A673 (cell line): ENCODE data around the gene HLA-F.

Source experiments
- EZH2 ChIP-seq: fragments of 200-600 bp; sonication (generic); IDR thresholded peaks from 2 replicates; pipeline ENCODE4 v1.6.1; 2017; ENCODE audit warnings: borderline replicate concordance, low read depth, mild to moderate bottlenecking, mixed read lengths, antibody characterized with exemption, low read length; ENCODE audit not compliant: poor library complexity, severe bottlenecking
- TF ChIP-seq, protein P1 (sequence below): fragments of 300-800, 200-600 bp; sonication (generic); conservative IDR thresholded peaks from 2 replicates; pipeline ENCODE4 v1.5.1; 2017; ENCODE audit warnings: low read depth, mild to moderate bottlenecking, antibody characterized with exemption, low read length, moderate library complexity, mixed read lengths

DNA sequence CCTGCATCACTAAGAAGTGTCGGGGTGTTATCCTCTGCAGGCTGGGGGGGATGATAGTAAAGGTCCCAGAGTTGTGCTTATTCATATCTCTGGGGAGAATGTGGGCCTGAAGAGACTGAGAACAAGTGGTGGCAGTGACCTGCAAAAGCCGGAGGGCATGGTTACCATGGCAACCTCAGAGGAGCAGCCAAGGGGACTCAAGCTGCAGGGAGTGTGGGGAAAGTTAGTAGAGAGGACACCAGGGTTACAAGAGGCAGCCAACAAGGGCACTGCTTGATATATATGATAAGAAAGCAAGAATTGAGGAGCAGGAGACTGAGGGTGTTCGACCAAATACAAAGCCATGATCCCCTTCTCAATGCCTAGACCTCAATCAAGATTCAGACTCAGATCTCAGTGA lies 46.1 kb downstream of the HLA-F start:
- TF ChIP-seq, protein P1, sequence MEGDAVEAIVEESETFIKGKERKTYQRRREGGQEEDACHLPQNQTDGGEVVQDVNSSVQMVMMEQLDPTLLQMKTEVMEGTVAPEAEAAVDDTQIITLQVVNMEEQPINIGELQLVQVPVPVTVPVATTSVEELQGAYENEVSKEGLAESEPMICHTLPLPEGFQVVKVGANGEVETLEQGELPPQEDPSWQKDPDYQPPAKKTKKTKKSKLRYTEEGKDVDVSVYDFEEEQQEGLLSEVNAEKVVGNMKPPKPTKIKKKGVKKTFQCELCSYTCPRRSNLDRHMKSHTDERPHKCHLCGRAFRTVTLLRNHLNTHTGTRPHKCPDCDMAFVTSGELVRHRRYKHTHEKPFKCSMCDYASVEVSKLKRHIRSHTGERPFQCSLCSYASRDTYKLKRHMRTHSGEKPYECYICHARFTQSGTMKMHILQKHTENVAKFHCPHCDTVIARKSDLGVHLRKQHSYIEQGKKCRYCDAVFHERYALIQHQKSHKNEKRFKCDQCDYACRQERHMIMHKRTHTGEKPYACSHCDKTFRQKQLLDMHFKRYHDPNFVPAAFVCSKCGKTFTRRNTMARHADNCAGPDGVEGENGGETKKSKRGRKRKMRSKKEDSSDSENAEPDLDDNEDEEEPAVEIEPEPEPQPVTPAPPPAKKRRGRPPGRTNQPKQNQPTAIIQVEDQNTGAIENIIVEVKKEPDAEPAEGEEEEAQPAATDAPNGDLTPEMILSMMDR = no peak
- TF ChIP-seq EZH2 = no peak
